Effector CD4-positive, alpha-beta T cell (primary cell): Measurements from ENCODE around the gene LENG9.
"Not testable (repeated sequence)": the region's sequence is repeated elsewhere in the genome, so short reads cannot be mapped to it uniquely, and the experiment has no call there.

Source experiments
- DNase-seq: peaks from one replicate; pipeline ENCODE4 v3.0.0-alpha.2; 2020

Gene LENG9

DNA sequence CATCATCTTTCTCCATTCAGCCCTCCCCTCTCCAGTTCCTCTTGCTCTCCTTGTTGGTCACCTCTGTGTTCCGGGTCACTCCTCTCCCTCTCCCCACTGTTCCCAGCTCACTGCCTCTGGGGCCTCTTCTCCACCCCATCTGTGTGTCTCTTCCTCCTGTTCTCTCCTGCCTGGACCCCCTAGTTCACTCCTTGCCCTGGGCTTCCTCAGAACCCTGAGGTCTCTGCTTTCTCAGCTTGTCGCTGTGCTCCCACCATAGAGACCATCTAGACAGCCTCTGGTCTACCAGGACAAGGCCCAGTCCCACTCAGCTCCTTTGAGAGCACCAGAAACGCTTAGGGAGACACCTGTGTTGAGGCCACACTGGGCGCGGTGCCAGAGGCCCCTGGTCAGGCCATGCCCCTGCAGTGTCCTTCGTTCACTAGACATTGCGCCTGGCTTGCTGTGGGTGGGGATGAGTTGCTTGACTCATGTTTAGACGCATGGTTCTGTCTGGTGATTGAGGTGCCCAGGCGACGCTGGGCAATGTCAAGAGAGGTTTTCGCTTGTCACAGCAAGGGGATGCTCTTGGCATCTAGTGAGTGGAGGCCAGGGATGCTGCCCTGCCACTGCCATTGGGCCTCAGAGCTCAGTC lies 4.8 kb downstream of the LENG9 start:
- no peak for DNase-seq

- no peak for DNase-seq
Observed at GRCh38 chr19:54457773-54458647, 5.6 kb downstream of the LENG9 start.

GRCh38 chr19:54456423-54457373 lies 6.9 kb downstream of the LENG9 start:
- DNase-seq, result no peak

DNA sequence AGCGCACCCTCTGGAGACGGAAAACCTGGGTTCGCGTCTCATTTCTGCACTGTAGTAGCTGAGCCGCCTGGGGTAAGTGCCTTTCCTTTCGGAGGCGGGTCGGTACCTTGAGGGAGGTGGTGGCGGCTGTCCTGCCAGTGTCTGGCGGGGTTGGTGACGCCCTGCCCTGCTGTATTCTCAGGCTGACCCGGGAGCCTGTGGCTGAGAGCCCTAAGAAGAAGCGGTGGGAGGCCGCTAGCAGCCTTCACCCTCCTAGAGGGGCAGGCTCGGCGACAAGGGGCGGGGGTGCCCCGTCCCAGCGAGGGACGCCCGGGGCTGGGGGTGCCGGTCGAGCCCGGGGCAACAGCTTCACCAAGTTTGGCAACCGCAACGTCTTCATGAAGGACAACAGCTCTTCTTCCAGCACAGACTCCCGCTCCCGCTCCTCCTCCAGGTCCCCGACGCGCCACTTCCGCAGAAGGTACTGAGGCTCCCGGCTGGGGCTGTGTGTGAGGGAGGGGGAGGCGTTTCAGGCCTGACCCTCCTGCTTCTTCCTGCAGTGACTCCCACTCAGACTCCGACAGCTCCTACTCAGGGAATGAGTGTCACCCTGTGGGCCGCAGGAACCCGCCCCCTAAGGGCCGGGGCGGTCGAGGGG lies 7.7 kb downstream of the LENG9 start:
- DNase-seq, result no peak

DNA sequence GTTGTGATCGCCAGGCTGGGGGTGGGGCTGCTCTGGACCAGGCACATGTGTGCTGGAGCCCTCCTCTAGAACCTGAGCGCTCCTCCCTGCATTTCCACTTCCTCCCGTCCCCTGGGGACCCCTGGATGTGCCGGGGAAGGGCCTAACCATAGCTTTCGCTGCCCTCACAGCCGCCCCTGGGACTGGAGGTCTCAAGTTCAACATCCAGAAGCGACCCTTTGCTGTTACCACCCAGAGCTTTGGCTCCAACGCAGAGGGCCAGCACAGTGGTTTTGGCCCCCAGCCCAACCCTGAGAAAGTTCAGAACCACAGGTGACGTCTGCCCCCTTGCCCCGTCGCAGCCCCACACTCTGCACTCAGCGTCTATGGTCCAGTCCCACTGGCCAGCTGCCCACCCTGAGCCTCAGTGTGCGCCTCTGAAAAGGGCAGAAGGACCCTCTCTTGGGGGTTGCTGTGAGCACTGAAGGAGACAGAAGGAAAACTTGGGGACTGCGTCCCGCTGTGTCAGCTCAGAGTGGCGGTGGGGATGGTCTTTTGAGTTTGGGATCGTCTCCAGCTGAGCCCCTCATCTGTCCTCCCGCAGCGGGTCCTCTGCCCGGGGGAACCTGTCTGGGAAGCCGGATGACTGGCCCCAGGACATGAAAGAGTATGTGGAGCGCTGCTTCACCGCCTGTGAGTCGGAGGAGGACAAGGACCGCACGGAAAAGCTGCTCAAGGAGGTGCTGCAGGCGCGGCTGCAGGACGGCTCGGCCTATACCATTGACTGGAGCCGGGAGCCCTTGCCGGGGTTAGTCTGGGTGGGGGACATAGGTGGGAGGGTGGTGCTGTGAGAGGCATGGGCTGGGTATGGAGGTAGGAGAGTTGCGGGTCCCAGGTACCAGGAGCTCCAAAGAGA lies 8.6 kb downstream of the LENG9 start:
- DNase-seq, result no peak

DNA sequence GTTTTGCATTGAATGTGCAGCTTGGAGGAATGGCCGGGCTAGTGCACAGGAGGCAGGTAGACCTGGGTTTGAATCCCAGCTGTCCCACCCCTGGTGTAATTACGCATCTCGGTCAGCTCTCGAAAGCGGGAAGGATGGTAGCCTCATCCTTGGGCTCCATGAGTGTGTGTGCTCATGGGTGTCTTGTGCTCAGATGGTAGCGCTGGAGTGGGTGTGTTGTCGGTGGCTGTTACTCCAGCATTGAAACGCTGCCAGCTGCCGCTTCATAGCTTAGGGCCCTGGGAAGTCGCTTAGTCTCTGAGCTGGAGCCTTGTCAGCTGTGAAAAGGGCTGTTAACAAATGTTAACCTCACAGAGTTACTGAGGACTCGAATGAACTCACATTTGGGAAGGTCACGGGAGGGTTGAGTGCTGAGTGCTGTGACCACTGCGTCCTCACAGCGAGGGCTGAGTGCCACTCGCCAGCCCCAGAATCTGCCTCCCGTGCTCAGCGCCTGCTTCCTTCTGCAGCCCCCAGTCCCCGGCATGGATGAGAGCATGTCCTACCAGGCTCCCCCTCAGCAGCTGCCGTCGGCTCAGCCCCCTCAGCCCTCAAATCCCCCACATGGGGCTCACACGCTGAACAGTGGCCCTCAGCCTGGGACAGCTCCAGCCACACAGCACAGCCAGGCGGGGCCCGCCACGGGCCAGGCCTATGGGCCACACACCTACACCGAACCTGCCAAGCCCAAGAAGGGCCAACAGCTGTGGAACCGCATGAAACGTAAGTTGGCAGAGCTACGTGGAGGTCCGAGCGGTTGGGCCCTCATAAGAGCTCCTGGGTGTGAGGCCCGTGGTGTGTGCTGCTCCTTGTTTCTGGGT lies 9.4 kb downstream of the LENG9 start:
- DNase-seq, result no peak

DNA sequence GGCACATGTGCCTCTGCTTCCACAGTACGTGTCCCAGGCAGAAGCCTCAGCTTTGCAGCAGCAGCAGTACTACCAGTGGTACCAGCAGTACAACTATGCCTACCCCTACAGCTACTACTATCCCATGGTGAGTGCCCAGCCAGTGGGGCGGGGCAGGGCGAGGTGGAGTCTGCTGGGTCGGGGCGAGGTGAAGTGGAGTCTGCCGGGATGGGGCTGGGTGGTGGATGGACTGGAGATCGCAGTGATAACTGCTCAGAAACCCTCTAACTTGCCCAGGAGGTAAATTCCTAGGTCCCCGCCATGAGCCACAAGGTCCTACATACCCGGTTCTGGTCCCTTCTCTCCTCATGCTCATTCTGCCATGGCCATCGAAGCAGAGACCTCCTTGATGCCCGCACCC lies 11.0 kb downstream of the LENG9 start:
- no peak for DNase-seq

DNA sequence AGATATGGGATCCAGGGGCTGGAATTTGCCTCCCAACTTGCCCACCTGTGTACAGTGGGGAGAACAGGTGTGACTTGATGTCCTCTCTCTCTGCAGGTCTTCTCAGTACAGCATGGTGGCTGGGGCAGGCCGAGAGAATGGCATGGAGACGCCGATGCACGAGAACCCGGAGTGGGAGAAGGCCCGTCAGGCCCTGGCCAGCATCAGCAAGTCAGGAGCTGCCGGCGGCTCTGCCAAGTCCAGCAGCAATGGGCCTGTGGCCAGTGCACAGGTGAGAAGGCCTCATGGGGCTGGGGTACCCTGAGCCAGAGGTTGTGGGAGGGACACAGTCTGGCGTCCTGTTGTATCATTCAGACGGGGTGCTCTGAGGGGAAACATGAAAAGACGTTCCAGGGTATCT lies 11.6 kb downstream of the LENG9 start:
- no peak for DNase-seq

- DNase-seq, result no peak
Observed at GRCh38 chr19:54451331-54451871, 12.2 kb downstream of the LENG9 start.

DNA sequence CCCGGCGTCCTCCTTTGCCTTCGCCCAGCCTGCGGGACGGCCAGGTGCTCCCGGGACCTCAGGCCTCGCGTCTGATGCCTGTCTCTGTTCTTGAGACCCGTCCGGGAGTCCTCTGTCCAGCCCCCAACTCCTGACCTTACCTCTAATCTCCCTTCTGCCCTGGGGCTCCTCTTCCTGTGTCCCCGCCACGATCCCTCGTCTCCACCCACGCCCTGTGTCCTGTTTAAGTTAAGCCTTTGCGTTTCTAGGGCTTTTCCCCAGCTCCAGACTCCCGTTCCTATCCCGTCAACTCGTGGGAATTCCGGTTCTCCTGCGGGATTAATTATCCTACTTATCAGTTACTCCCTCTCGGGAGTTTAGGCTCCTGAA lies 13.9 kb downstream of the LENG9 start:
- DNase-seq, result no peak

DNA sequence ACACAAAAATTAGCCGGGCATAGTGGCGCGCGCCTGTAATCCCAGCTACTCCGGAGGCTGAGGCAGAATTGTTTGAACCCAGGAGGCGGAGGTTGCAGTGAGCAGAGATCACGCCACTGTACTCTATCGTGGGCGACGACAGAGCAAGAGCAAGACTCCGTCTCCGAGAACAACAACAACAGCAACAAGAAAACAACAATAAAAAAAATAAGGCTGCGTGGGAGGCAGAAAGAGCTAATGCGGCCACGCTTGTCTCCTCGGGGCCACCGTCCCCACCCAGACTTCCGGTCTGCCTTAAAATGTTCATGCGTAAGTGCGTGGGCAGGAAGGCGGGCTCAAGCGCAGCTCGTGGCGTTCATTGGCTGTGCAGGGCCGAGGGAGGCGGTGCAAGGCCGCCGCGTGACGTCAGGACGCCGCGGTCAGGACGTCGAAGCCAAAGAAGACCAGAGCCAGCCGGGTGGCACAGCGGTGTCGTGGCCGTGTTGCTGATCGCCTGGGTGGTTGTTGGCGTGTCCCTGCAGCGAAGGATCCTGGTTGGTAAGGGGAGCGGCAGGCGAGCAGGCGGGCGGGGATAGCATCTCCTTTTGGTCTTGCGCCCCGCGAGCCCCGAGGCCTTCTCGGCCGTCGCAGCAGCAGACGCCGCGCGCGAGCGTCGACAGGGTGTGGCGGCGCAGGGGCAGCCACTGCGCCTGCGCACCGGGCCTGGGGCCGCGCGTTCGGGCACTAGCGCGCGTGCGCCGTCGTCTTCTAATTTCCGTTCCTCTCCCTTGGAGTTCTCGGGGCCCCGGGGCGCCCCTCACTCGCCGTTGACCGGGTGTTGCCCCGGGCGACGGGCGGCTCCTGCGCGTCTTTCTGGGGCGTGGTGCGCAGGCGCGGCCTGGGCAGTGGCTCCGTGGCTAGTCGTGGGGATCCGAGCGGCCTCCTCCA lies 14.5 kb downstream of the LENG9 start, which contains the start of gene LENG8:
Gene LENG8 (plus strand): TSS at position 426 of the 927 bp plus-strand sequence. CDS start 2,146 bp downstream, outside the sequence.
- DNase-seq, result peak; percentile 94

GRCh38 chr19:54448040-54448773 lies 15.4 kb downstream of the LENG9 start:
- DNase-seq, result no peak

DNA sequence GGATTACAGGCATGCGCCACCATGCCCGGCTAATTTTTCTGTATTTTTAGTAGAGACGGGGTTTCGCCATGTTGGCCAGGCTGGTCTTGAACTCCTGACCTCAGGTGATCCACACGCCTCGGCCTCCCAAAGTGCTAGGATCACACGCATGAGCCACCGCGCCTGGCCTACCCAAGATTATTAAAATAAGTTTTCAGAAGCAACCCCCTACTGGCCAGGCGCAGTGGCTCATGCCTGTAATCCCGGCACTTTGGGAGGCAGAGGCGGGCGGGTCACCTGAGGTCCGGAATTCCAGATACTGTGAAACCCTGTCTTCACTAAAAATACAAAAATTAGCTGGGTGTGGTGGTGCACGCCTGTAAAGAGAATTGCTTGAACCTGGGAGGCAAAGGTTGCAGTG lies 17.2 kb downstream of the LENG9 start:
- DNase-seq, result not testable (repeated sequence)

GRCh38 chr19:54444737-54445136 lies 18.8 kb downstream of the LENG9 start:
- DNase-seq, result no peak

DNA sequence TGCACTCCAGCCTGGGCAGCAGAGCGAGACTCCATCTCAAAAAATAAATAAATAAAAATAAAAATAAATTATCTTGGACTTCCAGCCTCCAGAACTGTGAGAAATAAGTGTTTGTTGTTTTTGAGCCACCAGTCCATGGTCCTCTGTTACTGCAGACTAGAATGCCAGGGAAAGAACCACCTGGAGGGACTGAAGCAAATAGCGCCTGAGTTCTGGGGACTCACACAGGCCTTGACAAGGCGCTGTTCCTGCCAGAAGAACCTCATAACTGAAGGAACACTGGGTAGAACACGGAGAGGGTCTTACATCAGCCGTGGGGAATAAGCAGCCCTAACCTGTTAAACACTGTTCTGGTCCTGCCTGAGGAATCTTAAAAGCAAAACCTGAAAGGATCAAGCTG lies 22.9 kb downstream of the LENG9 start:
- DNase-seq, result no peak

DNA sequence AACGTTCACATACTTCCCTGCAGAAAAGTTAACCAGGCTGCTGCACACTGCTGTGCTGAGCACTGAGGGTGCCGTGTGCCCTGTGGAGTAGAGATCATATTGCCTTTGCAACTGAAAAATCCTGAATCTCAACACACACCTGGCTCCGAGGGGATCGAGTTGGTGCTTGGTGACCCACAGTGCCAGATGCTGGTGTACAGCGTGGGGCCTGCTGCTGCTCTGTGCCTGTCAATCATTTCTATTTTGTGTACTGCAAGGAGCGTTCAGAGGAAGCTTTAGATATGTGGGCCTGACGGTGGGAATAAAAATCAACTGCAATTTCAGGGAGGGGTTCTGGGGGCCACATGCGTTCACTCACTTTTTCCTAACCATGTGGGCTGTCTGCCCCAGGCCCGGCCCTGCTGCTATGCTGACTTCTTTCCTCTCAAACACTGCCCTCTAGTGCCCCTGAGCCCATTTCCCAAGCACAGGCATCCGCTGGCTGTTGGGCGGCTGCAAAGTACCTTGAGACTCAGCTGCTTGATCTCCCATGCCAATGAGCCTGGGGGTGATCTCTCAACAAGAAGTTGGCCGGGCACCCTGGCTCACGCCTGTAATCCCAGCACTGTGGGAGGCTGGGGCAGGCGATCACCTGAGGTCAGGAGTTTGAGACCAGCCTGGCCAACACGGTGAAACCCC lies 24.3 kb downstream of the LENG9 start:
- DNase-seq, result no peak

GRCh38 chr19:54436628-54437252 lies 26.8 kb downstream of the LENG9 start:
- no peak for DNase-seq
